NCI-H226 (cell line): ENCODE measurements around the gene DMD.

Experiments
- DNase-seq: peaks from one replicate; pipeline ENCODE4 v3.0.0-alpha.2; 2015

The DMD gene

DNA sequence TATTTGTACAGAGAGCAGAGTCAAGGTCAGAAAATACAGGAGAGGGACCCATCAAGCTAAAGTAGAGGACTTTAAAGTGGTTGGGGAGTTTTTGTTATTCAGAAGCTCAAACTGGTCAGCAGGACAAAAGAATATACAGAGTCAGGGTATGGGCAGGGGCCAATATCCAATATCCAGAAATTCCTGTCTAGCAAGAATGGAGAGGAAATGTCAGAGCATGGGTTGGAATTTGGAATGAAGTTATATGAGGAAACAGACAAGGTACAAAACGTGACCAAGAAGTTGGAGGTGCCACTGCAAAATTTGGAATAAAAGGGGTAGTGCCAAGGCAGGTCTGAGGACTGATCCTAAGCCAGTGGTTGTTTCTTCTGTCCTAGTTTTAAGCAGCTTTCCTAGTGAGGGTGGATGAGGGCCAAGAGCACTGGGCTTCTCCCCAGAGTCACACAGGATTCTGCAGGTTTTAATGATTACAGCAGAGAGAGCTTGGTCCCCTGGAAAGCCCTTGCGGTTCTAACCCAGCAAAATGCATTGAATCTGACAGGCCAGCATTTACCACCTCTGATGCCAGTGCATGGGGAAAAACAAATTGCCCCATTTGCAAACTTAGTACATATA, 1834.8 kb downstream of the DMD start:
- no peak for DNase-seq

DNA sequence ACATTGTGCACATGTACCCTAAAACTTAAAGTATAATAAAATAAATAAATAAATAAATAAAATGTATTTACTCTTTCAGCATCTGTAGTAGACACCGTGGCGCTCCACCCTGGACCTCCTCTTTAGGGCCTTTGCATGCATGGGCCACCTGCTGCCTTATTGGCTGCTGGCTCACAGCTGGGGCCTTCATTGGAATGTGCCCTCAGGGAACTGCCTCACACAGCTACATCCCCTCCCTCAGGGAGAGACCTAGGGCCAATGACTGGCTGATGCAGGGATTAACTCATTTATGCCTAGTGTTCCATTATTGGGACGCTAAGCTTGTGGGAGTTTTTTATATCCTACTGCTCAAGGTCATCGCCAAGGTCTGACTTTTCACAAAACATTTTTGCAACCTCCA, 1836.6 kb downstream of the DMD start:
- no peak for DNase-seq

DNA sequence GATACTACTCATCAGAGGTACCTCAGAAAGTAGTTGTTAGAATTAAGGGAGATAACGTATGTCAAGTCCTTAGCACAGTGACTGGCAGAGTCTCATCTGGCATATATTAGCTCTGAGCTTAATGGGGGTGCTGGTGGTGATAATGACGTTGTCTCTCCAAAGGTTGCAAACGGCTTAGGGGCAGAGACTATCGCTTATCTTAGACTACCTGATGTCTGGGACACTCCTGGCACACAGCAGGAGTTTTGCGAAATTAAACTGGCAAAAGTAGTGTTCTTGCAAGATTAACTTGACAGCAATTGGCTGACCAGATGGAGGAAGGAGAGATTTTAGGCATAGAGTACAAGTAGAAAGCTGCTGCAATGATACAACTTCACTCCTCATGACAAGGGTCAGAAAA, 1839.4 kb downstream of the DMD start:
- DNase-seq: no peak

DNA sequence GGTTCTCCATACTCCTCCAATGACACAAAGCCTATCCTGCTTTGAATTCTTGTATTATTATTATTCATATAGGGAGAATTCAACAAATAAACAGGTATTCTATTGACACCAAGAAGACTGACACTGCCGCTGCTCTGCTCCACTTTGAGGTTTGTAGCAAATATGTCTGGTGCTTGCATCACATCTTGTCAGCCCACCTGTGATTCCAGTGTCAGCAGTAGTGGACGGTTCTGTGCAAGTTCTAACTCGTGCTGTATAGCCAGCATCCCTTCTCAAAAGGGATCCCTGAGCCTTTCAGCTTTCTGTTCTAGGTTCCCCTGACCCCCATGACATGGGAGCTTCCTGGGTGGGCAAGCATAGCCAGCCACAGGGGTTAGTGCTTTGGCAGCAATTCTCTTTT, 1843.5 kb downstream of the DMD start:
- DNase-seq: no peak

DNA sequence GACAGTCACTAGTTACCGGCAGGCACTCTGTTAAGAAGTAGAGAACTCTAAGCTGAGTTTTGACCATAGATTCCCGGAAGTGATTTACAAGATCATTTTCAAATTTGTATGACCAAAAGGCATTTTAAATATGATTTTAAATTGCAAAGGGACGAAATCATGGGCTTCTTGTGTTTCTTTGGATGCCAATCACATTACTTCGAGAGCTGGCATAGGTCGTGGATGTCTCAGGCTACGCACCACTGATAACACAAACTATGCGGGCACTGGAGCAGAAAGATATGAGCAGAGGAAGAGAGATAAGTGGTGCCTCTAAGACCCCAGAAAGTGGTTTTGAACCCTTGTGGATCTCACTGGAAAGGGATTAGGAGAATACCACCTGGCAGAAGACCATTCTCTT, 1845.3 kb downstream of the DMD start:
- DNase-seq: peak; percentile 78

DNA sequence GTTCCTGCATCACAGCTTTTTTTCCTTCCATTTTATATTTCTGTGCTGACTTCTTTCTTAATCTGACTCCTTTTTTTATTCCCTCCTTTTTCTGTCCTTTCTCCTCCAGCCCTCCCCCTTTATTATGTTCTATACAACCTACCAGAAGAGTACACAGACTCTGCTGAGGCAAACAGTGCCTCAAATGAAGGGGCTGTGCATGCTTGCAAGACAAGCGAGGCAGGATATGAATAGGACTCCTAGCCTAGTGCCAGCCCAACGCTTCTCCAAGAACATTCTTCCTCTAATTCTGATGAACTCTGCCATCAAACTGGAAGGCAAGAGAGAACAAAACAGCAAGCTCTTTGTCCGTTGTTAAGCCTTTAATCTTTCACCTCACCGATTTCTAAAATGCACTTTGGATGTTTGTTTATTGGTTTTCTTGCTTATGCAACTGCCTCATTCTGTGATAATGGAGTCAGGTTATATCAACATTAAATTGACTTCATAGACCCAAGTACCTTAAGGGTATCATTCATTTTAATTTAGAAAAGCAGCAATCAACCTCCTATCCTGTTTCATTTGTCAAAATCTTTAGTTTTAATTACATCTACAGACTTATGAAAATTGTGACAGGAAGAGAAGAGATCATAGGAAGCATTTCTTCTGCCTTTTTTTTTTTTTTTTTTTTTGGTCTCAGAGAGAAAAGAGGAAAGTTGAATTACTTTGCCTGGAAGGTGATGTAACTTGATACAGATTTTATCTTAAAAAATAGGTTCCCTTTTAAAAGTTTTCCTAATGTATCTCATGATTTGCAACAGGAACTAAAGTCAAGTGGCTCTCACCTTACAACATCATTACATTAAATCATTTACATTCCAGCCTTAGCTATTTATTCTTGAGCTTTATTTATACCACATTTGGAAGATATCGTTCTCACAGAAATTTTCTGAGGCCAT, 1854.8 kb downstream of the DMD start:
- no peak for DNase-seq

DNA sequence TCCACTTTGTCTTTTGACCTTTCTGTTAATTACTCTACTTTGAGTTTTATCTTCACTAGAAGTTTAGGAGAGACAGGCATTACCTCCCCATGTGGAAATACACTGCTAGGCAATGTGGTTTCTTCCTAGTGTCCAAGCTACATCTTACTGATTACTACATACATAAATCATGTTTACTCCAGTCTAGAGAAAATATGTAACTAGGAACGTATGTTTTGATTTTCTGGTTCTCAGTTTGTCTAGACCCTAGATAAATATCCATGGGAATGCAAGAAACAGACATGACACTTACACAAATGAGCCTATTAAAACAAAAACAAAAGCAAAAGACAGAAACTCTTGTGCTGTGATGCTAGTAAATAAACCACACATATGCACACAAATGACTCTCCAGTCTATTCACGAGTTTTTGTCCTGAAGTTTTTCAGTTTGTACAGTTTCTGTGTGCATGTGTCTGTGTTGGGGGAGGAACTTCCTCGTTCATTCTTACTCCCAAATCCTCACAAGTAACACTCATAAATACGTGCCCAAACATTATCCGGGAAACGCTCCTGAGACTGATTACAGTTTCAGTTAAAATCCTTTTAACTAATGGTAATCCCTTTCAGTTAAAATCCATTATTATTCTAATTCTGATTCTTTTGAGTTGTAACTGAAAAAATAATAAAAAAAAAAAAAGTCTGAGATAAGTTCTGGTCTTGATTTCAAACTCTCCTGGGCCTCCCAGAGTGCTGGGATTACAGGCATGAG, 1856.0 kb downstream of the DMD start:
- DNase-seq: no peak

DNA sequence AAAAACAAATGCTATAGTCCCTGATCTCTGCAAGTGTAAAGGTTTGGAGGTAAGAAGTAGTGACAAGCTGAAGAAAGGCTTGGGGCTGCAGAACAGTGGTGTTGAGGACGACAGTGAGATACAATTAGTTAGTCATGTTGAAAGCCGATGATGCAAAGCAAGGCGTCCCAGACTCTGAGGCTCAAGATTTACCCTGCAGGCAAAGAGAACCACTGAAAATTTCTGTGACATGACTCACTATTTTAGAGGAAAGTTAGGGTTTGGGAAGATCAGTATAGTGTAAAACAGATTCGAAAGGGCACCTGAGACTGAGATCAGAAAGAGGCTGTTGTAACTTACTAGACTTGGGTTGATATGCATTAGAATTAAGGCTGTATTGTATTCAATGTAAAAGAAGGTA, 1858.3 kb downstream of the DMD start:
- peak; percentile 77 for DNase-seq

DNA sequence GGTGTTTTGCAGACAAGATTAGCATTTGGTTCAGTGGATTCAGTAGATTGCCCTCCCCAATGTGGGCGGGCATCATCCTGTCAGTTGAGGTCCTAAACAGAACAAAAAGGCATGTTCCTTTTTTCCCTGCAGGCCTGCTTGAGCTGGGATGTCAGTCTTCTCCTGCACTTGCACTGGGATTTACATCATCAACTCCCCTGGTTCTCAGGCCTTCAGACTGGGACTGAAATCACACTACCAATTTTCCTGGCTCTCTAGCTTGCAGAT, 1860.6 kb downstream of the DMD start:
- no peak for DNase-seq

DNA sequence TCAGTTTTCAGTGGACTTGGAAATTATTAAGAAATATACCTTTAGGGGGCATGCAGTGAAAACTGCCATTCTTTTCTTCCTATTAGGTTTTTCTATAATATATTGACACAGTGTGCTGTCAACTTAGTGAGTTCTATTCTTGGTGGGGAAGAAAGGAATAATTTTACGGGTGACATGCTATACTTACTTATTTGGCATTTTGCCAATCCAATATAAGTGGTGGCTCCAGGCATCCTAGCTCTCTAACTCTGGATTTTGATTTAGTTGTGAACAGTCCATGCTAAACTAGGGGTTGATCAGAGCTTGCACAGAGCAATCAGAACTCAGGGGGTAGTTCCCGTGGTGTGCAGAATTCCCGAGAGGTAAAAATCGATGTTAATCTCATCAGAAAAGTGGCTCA, 1861.8 kb downstream of the DMD start:
- DNase-seq: no peak

DNA sequence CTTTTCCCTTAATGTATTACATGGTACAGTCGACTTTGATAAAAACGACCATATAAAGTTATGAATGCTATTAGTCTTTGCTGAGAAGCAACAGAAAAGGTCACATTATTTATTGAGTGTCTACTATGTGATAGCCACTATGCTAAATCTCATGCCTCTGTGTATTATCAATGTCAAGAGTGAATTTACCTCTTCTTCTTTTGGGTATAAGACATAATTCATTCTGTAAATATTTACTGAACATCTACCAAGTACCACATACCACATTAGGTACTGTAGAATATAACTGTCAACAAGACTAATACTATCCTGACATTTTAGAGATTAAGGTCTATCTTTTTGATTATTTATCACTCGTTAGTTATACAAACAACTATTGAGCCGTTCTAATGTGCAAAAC, 1870.8 kb downstream of the DMD start:
- no peak for DNase-seq

DNA sequence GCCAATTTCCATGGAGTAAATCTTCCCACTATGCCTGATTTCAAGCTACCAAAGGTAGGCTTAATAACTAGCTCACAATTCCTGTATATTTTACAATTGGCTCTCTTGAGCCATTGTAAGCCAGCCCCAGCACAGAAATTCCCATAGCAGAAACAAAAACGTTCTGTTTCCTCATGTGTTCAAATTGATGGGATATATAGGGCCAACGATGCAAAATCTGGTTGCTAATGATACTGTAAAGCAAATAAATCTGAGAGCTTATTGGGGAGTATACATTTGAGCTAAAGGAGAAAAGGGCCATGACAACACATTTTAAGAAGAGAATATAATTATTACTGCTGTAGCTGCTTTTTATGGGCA, 1872.4 kb downstream of the DMD start:
- DNase-seq: no peak

DNA sequence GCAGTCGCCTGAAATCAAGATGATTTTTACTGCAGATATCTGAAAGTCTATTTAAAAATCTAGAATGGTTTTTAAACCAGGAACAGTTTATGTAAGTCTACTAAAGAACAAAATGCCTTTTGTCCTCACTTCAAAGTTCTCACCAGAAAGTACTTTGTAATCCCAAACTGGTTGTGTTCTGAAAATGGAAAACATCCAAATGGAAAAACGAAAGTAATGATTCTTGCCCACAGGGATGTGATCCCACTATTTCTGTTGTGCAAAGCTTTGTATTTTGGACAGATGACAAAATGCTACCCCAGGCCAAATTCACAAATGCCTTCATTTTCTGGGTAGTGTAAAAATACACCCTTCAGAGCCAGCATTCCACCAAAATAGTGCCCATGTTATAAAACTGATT, 1874.0 kb downstream of the DMD start:
- no peak for DNase-seq

DNA sequence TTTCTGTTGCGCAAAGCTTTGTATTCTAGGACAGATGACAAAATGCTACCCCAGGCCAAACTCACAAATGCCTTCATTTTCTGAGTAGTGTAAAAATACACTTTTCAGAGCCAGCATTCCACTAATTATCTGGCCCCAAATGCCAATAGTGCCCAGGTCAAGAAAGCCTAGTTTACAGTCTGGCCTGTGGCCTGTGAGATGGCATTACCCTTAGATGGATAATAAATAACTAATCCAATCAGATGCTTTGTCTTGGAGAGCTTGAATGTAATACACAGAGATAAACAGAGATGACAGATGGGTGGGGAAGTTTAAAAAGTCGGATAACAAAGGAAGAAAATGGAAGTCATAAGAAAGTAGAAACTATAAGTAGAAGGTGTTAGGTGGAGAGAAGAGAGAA, 1874.9 kb downstream of the DMD start:
- DNase-seq: no peak

DNA sequence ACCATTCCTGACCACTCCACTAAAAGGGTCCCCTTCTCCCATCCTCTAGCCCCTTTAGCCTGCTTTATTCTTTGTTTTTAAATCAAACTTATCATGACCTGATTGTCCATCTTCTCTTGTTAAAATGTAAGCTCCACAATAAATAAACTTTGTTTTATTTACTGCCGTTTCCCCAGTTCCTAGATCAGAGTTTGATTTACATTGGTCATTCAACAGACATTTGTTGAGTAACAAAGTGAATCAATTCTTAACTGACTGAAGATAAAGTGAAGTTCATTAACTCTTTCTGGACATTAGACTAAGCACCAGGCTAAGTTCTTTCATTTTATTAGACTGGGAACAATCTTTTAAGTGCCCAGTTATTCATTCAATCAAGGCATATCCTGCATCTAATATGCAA, 1876.4 kb downstream of the DMD start:
- no peak for DNase-seq

DNA sequence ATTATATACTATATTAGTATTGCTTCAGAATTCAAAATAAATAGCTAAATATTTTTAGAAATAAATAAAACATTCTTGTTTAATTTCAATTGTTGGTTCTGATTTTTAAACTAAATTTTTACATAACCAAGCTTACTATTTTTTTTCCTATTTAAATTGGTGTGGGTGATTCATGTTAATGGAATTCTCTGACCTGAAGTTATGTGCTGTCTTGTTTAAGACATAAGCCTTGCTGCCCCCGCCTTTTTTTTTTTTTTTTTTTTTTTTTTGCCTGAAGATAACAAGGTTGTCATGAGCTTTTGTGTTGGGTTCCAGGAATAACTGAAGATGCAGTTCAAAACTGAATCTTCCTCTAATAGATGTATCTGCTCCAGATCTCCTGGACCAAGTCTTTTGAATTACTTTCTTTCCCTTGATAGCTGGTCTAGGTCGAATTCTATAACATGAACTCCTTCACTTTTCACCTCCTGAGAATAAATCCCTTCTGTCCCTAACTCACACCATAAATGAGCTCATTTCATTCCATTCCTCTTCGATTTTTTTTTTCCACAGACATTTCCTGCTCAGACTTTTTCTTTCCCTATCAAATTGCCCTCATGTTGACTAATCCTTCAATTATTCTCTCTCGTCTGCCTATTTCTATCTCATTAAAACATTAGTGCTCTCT, 1878.1 kb downstream of the DMD start:
- peak; percentile 70 for DNase-seq

DNA sequence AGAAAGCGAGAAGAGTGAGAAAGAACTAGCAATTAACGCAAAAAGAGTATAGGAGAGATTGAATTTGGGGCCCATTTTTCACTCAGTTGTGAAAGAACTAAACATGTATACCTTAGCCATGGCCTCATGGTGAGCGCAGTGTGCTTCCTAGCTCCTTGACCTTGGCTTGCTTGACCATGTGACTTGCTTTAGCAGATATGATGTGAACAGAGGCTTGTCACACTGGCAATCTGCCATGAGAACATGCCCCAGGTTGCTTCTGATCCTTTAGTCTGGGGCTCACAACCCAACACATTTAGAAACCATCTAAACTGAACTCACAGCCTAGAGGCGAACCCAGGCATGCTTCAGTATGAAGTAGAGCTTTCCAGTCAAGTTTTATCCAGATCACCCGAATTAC, 1879.4 kb downstream of the DMD start:
- no peak for DNase-seq

DNA sequence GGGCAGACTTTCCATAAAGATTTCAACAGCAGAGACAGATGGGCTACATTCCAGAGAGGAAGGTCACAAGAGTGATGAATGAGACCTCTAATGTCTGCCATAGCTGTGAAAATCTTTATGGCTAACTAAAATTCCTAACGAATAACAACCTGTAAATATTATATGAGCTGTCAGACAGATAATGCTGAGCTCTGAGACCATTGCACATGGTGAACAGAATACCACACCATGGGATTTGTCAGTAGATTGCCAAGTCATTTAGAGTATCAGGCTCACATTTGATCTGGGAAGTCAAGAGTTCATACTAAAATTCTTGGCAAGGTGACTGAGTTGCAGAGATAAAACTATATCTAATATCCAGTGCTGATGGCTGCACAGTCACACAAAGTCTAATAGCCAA, 1880.3 kb downstream of the DMD start:
- peak; percentile 67 for DNase-seq

DNA sequence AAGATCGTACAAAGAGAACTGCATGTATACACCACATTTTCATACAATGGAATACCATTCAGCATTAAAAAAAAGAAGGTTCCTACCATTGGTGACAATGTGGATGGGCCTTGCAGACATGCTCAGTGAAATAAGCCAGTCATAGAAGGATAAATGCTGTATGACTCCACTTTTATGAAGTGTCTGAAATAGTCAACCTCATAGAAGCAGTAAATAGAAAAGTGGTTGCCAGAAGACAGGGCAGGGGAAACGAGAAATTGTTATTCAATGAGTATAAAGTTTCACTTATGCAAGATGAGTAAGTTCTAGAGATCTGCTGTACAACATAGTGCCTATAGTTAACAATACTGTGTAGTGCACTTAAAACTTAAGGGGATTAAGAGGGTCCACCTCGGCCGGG, 1882.1 kb downstream of the DMD start:
- DNase-seq: no peak

DNA sequence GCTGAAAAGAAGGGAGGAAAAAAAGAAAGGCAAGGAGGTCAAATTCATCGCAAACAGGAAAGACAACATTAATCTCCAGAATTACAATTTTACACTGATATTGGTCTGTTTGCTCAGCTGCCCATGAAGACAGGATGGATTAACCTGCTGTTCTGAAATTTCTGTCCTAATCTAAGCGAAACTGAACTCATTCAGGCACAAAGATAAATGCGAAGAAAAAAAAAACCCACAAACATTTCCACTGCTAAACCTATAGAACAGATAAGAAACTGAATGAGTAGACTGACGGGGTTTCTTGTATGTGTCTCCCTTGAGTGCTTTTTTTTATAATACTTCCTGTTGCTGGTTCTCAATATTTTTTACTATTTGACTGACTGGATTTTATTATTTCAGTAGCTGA, 1887.7 kb downstream of the DMD start:
- DNase-seq: no peak

DNA sequence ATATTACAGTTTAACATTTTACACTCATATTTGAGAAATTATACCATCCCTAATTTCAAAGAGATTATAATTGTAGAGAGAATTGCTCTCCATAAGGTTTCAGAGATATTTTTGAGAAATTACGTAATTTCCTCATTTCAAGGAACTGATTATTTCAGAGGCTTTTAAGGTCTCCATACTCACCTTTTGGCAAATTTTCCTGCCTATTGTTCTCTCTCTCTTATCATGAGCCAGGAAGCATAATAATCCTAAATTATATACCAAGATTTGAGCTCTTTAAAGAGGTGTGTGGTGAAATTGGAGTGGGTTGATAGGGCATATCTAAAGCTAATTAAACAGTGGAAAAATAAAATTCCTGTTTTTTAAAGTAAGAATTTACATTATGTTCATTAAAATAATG, 1890.6 kb downstream of the DMD start:
- no peak for DNase-seq

DNA sequence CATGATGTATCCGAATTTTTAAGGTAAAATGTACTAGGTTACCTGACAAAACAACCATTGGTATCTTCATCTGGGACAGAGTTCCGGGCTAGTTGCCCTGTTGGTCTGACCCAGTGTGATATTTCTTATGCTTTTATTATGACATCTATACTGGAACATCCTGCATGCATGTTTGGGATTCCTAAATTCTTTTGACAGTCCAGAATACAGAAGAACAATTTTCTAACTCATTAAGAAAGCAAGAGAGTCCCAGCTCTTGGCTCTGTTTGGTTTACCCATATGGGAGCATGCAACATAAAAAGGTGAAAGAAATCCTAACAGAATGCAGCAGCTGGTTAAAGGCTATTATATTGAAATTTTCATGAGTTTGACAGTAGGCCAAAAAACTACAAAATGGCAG, 1891.8 kb downstream of the DMD start:
- DNase-seq: no peak

DNA sequence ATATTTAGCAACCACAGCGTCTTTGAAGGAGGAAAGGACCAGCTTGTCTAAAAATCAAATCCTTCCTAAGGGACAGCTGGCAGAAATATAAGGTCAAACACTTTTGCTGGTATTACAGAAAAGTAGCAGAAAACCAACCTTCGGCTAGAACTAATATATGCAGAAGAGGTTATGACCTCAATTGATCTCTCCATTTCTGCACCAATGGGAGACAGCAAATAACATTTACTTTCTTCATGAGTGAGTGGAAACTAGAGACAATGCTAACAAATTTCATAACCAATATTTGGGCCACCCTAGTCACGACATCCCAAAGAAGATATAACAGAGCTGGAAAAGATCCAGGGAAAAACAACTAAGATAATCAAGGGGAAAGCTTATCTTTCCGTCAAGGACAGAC, 1892.5 kb downstream of the DMD start:
- no peak for DNase-seq
